Activated naive CD8-positive, alpha-beta T cell treated with anti-CD3 and anti-CD28 coated beads, Interleukin-2, amount 50 U/mL, for 24 hours (primary cell): ENCODE results near the gene UBE2D3.
"Not testable (repeated sequence)": the region's sequence is repeated elsewhere in the genome, so short reads cannot be mapped to it uniquely, and the experiment has no call there.

ENCODE experiments used
- ATAC-seq: fragments of 150-1000 bp; cut with Tn5 transposase; one replicate; pipeline ENCODE4 v1.10.0; 2021
- DNase-seq: peaks from one replicate; pipeline ENCODE4 v3.0.0; 2021
- H3K27ac Mint-ChIP-seq: one replicate; pipeline ENCODE4 v1.8.0; 2021; ENCODE audit warnings: mild to moderate bottlenecking, mixed read lengths
- H3K27me3 Mint-ChIP-seq: one replicate; pipeline ENCODE4 v1.8.0; 2021; ENCODE audit warnings: mixed read lengths
- H3K36me3 Mint-ChIP-seq: one replicate; pipeline ENCODE4 v1.8.0; 2021; ENCODE audit warnings: low read depth, mixed read lengths
- H3K4me1 Mint-ChIP-seq: one replicate; pipeline ENCODE4 v1.8.0; 2021; ENCODE audit warnings: mixed read lengths
- H3K4me3 Mint-ChIP-seq: one replicate; pipeline ENCODE4 v1.8.0; 2021; ENCODE audit warnings: mild to moderate bottlenecking, moderate library complexity, mixed read lengths
- H3K9me3 Mint-ChIP-seq: one replicate; pipeline ENCODE4 v1.8.0; 2021; ENCODE audit warnings: mixed read lengths

UBE2D3 gene

DNA sequence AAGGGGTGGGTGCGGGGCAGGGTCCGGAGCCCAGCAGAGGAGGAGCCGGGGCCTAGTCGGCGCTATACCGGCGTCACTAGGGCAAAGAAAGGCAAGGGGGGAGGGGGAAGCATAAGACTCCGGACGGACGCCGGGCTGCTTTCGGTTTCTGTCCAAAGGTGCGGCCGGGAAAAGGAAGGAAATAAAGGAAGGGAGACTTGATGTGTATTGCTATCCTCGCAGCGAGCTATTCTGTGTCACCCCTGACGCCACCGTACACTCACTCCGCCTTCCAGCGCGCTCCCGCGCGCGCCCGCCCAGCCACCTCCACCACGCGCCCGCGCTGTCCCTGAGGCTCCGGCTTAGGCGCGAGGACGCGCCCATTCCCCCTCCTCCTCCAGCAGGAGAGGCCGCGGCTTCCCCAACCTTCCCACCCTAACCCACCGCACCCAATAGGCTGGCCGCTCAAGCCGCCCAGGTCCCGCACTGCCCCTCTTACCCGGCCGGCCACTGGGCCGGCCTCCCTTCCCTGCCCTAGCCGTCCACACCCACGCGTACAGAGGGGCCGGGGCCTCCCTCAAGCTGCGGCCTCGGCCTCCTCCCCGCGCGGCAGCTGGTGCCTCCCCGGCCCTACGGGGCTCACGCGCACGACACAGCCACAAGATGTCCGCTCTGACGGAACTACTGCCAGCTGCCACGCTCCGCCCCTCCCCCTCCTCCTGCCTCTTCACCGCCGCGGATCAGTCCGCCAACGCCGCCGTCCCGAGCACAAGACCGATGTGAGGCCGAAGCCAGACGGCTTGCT, at the start of gene UBE2D3:
TSS of gene UBE2D3 (minus strand) at position 662 of the 784 bp plus-strand sequence. CDS start 1,043 bp downstream, outside the sequence.
- H3K36me3 Mint-ChIP-seq = peaks cover 10% of the 10 kb centered on the region
- H3K4me1 Mint-ChIP-seq = peaks cover 39% of the 10 kb centered on the region
- H3K27me3 Mint-ChIP-seq = no peaks in the 10 kb centered on the region
- H3K27ac Mint-ChIP-seq = no peak within 1 kb of the TSS
- H3K9me3 Mint-ChIP-seq = no peaks in the 10 kb centered on the region
- peak; percentile 37 for ATAC-seq
- peak; percentile 95 for DNase-seq
- H3K4me3 Mint-ChIP-seq = no peak within 1 kb of the TSS

- Mint-ChIP-seq H3K27me3 (no peaks in the 10 kb centered on the region), H3K9me3 (no peaks in the 10 kb centered on the region), H3K4me1 (peaks cover 41% of the 10 kb centered on the region), H3K36me3 (peaks cover 44% of the 10 kb centered on the region), H3K4me3 (no peak overlapping the region), H3K27ac (no peak overlapping the region)
- ATAC-seq (no peak), DNase-seq (no peak)
These were observed 44.4 kb upstream of the UBE2D3 start for GRCh38 chr4:102871772-102872171.

GRCh38 chr4:102869569-102870197, 42.3 kb upstream of the UBE2D3 start:
- ATAC-seq = peak; percentile 26
- no peaks in the 10 kb centered on the region for H3K9me3 Mint-ChIP-seq
- peaks cover 37% of the 10 kb centered on the region for H3K36me3 Mint-ChIP-seq
- DNase-seq = no peak
- no peaks in the 10 kb centered on the region for H3K27me3 Mint-ChIP-seq
- H3K4me1 Mint-ChIP-seq = peaks cover 60% of the 10 kb centered on the region
- H3K27ac Mint-ChIP-seq = peak overlapping the region; percentile 95
- peak overlapping the region; percentile 94 for H3K4me3 Mint-ChIP-seq

- no peaks in the 10 kb centered on the region for H3K27me3 Mint-ChIP-seq
- ATAC-seq (peak; percentile 90), DNase-seq (peak; percentile 91)
- no peaks in the 10 kb centered on the region for H3K9me3 Mint-ChIP-seq
- H3K27ac Mint-ChIP-seq = peak within 1 kb of the TSS; percentile 97
- peaks cover 33% of the 10 kb centered on the region for H3K36me3 Mint-ChIP-seq
- peak within 1 kb of the TSS; percentile 94 for H3K4me3 Mint-ChIP-seq
- peaks cover 63% of the 10 kb centered on the region for H3K4me1 Mint-ChIP-seq
These were observed 41.6 kb upstream of the UBE2D3 start, which contains the start of gene CISD2 for GRCh38 chr4:102868781-102869568. Gene CISD2 (plus strand): TSS chr4:102868992. CDS start chr4:102869085, 93 bp downstream.

DNA sequence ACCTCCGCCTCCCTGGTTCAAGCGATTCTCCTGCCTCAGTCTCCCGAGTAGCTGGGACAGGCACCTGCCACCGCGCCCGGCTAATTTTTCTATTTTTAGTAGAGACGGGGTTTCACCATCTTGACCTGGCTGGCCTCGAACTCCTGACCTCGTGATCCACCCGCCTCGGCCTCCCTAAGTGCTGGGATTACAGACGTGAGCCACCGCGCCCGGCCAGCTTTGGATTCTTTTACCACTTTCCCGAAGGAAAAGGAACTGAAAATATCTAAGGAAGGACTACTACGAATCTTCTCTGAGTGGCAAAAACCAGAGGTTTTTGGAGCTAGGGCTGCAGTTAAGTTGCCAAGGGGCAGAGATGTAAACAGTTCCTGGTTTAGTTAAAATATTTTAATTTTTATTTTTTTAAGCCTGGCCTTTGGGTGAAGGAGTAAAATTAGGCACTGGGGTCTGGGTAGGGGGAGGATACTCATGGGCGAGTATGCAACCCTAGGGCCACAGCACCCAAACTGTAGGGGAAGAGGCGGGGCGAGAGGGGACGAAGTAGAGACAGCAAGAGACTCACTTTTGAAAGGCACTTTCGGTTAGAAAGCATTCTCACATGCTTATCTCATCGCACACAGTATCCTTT, 40.9 kb upstream of the UBE2D3 start:
- ATAC-seq (no peak), DNase-seq (peak; percentile 45)
- peaks cover 31% of the 10 kb centered on the region for H3K36me3 Mint-ChIP-seq
- peaks cover 60% of the 10 kb centered on the region for H3K4me1 Mint-ChIP-seq
- H3K27me3 Mint-ChIP-seq = no peaks in the 10 kb centered on the region
- H3K4me3 Mint-ChIP-seq = peak overlapping the region; percentile 94
- peak overlapping the region; percentile 97 for H3K27ac Mint-ChIP-seq
- no peaks in the 10 kb centered on the region for H3K9me3 Mint-ChIP-seq

- DNase-seq = no peak
- no peak for ATAC-seq
- Mint-ChIP-seq H3K4me3 (peak overlapping the region; percentile 94), H3K27me3 (no peaks in the 10 kb centered on the region), H3K9me3 (no peaks in the 10 kb centered on the region), H3K36me3 (peaks cover 28% of the 10 kb centered on the region), H3K4me1 (peaks cover 57% of the 10 kb centered on the region), H3K27ac (peak overlapping the region; percentile 97)
These were observed 40.2 kb upstream of the UBE2D3 start for GRCh38 chr4:102867278-102868152.

- Mint-ChIP-seq H3K27ac (peak overlapping the region; percentile 57), H3K4me3 (peak overlapping the region; percentile 38), H3K4me1 (peaks cover 41% of the 10 kb centered on the region), H3K36me3 (peaks cover 34% of the 10 kb centered on the region)
- not testable (repeated sequence) for H3K27me3 Mint-ChIP-seq, H3K9me3 Mint-ChIP-seq, ATAC-seq, DNase-seq
These were observed 38.0 kb upstream of the UBE2D3 start for GRCh38 chr4:102865327-102865726.

DNA sequence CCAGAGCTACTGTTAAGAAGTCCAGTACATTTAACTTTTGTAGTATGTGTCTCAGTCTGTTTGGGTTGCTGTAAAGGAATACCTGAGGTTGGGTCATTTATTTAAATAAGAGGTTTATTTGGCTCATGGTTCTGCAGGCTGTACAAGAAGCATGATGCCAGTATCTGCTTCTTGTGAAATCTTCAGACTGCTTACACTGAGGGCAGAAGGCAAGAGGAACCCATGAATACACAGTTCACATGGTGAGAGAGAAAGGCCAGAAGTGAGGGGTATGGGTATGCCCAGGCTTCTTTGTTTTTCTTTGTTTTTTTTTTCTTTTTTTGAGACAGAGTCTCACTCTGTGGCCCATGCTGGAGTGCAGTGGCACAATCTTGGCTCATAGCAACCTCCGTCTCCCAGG, 35.4 kb upstream of the UBE2D3 start:
- Mint-ChIP-seq H3K27ac (no peak overlapping the region), H3K36me3 (peaks cover 50% of the 10 kb centered on the region), H3K4me1 (peaks cover 39% of the 10 kb centered on the region), H3K4me3 (no peak overlapping the region), H3K27me3 (no peaks in the 10 kb centered on the region), H3K9me3 (peaks cover 18% of the 10 kb centered on the region)
- DNase-seq (no peak), ATAC-seq (no peak)

GRCh38 chr4:102862016-102862415, 34.7 kb upstream of the UBE2D3 start:
- H3K27me3 Mint-ChIP-seq = no peaks in the 10 kb centered on the region
- H3K4me1 Mint-ChIP-seq = peaks cover 31% of the 10 kb centered on the region
- no peak for DNase-seq
- ATAC-seq = no peak
- H3K4me3 Mint-ChIP-seq = no peak overlapping the region
- H3K9me3 Mint-ChIP-seq = peaks cover 18% of the 10 kb centered on the region
- H3K27ac Mint-ChIP-seq = no peak overlapping the region
- peaks cover 50% of the 10 kb centered on the region for H3K36me3 Mint-ChIP-seq

- Mint-ChIP-seq H3K4me1 (peaks cover 19% of the 10 kb centered on the region), H3K36me3 (peaks cover 43% of the 10 kb centered on the region), H3K27me3 (no peaks in the 10 kb centered on the region), H3K4me3 (no peak overlapping the region), H3K27ac (no peak overlapping the region), H3K9me3 (peaks cover 18% of the 10 kb centered on the region)
- no peak for ATAC-seq
- no peak for DNase-seq
These were observed 33.4 kb upstream of the UBE2D3 start for GRCh38 chr4:102860611-102861324.

- H3K9me3 Mint-ChIP-seq = peaks cover 18% of the 10 kb centered on the region
- no peak overlapping the region for H3K4me3 Mint-ChIP-seq
- DNase-seq = no peak
- H3K27me3 Mint-ChIP-seq = no peaks in the 10 kb centered on the region
- no peak overlapping the region for H3K27ac Mint-ChIP-seq
- peaks cover 35% of the 10 kb centered on the region for H3K36me3 Mint-ChIP-seq
- peaks cover 5% of the 10 kb centered on the region for H3K4me1 Mint-ChIP-seq
- no peak for ATAC-seq
These were observed 31.6 kb upstream of the UBE2D3 start for GRCh38 chr4:102858828-102859464.

DNA sequence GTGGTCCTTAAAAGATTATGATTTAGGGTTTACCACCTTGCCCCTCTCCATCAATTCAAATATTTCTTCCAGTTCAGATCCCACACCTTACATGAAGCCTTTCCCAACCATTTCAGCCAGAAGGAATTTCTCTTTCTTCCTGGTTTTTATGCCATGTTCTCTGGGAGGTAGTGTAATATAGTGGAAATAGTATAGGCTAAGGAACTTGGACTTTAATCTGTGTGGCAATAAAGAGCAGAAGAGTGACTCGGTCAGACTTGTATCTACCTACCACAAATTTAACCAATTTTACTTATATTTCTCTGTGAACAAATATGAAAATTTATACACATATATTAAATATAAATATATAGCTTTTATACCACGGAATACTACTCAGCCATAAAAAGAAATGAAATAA, 23.0 kb upstream of the UBE2D3 start:
- no peak overlapping the region for H3K4me3 Mint-ChIP-seq
- H3K9me3 Mint-ChIP-seq = peaks cover 5% of the 10 kb centered on the region
- peaks cover 3% of the 10 kb centered on the region for H3K36me3 Mint-ChIP-seq
- H3K27me3 Mint-ChIP-seq = no peaks in the 10 kb centered on the region
- ATAC-seq = no peak
- H3K4me1 Mint-ChIP-seq = peaks cover 6% of the 10 kb centered on the region
- H3K27ac Mint-ChIP-seq = no peak overlapping the region
- DNase-seq = no peak
